HEK293 (cell line): ENCODE data around the gene LOXL1.

ENCODE experiments used
- CTCF ChIP-seq: fragments of 450-650 bp; formaldehyde crosslinking; IDR thresholded peaks from 2 replicates; pipeline ENCODE4 v1.5.1; 2016; ENCODE audit warnings: missing biosample characterization, missing genetic modification characterization
- GLI2 ChIP-seq: fragments of 450-650 bp; formaldehyde crosslinking; IDR thresholded peaks from 2 replicates; pipeline ENCODE4; 2017; ENCODE audit warnings: missing biosample characterization, missing genetic modification characterization, low read depth, borderline replicate concordance
- PBX3 ChIP-seq: sonication (generic); formaldehyde crosslinking; IDR thresholded peaks from 2 replicates; pipeline ENCODE4 v1.8.1; 2022; ENCODE audit warnings: mild to moderate bottlenecking, moderate library complexity, missing genetic modification reagents

GRCh38 chr15:73996939-73997338, 70.7 kb downstream of the LOXL1 start:
- TF ChIP-seq CTCF (tag by site-specific recombination) (no peak), PBX3 (CRISPR knock-in tag) (no peak), GLI2 (tag by site-specific recombination) (no peak)
